ENCODE results near the gene C4A. TPM values are rescaled to one million over a fixed set of nuclear protein-coding genes. Genes with fewer than 3 reads are reported as not detected.
"Not testable (repeated sequence)": the region's sequence is repeated elsewhere in the genome, so short reads cannot be mapped to it uniquely, and the experiment has no call there.

The C4A gene
- polyA plus RNA-seq, 3 donors: 12.6 TPM; not detected in 2

DNA sequence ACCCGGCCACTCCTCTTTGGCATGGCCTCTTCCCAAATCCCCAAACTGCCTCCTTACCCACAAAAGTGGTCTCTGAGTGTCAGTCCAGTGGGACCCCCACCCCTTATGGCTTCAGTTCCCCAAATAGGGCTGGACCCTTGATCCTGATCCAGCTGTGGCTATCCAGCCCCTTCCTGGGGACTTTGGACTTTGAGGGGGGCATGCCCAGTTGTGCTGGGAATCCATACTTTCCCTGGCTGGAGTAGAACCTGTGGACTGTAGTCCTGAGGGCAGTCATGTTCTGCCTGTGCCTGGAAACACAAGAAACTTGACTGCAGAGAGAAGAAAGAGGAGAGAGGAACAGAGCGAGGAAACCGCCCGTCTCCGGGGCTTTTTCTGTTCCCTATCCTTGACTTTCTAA lies 55.3 kb downstream of the C4A start:
- H2AFZ ChIP-seq (ENCODE audit: insufficient read depth, low read depth, low read length, poor library complexity, severe bottlenecking); H3K27ac Mint-ChIP-seq; intact Hi-C loops (cut with micrococcal nuclease); H3K9me3 Mint-ChIP-seq; H3K4me3 ChIP-seq (replicated peaks in 1 of 3; ENCODE audit: low read depth in 2 of 3, low read length in 3 of 3); H3K9me3 ChIP-seq (replicated peaks in 1 of 2; ENCODE audit: control insufficient read depth in 1 of 2, insufficient read depth in 1 of 2, low read length in 2 of 2); H3K4me3 Mint-ChIP-seq; H3K36me3 Mint-ChIP-seq; H3K27me3 ChIP-seq (ENCODE audit: control insufficient read depth in 2 of 2, insufficient read depth in 2 of 2, low read length in 2 of 2); H3K79me2 ChIP-seq (ENCODE audit: insufficient read depth, low read length); H3K27me3 Mint-ChIP-seq (ENCODE audit: low read depth in 3 of 3); H3K4me1 Mint-ChIP-seq; H4K20me1 ChIP-seq (ENCODE audit: insufficient read depth, low read length); H3K4me2 ChIP-seq (replicated peaks; ENCODE audit: extremely low read depth, low read length, poor library complexity, severe bottlenecking); H3K27ac ChIP-seq (ENCODE audit: low read depth in 1 of 2, low read length in 2 of 2); H3K9ac ChIP-seq (ENCODE audit: insufficient read depth, low read length, poor library complexity, severe bottlenecking); H3K4me1 ChIP-seq (ENCODE audit: control insufficient read depth in 1 of 2, insufficient read depth in 2 of 2, low read length in 2 of 2); DNase-seq; H3K36me3 ChIP-seq (replicated peaks in 1 of 2; ENCODE audit: control insufficient read depth in 1 of 2, insufficient read depth in 2 of 2, low read length in 2 of 2): not testable (repeated sequence)
- WGBS (ENCODE audit: insufficient coverage): no CpG with 5 or more reads among the region's 5 CpGs

DNA sequence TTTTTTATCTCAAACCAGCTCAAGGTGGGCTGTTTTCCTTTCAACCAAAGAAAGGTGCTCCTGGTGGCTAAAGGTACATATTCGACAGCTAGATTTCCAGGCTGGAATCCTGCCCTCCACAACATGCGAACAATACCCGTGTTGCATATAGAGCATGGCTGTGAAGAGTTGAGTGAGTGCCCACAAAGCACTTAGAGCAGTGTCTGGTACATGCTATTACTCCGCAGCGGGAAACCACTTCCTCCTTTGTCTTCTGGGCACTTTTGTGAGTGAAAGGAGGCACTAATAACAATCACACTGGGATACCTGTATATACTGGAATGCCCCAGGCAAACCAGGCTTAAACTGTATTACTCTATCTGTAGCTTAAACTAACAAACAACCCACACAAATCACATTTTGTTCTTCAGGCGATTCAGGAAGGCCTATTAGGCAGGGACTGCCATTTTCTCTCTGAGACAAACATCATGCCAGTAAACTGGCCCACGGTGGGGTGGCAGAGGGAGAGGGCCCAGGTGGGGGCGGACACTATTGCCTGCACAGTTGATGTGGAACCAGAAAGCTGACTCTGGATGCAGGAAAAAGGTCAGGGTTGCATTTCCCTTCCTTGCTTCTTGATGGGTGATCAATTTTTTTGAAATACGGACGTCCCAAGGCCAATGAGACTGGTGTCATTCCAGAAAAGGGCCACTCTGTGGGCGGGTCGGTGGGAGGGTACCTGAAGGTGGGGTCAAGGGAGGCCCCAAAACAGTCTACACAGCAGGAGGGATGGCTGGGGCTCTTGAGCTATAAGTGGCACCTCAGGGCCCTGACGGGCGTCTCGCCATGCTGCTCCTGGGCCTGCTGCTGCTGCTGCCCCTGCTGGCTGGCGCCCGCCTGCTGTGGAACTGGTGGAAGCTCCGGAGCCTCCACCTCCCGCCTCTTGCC lies 56.0 kb downstream of the C4A start, which contains the start of gene CYP21A2:
CYP21A2 (plus strand) TSS at position 818 of the 927 bp plus-strand sequence; CDS start at position 826, 8 bp downstream.
- DNase-seq; H2AFZ ChIP-seq (ENCODE audit: insufficient read depth, low read depth, low read length, poor library complexity, severe bottlenecking); H3K9ac ChIP-seq (ENCODE audit: insufficient read depth, low read length, poor library complexity, severe bottlenecking); intact Hi-C loops (cut with micrococcal nuclease); H4K20me1 ChIP-seq (ENCODE audit: insufficient read depth, low read length); H3K4me3 Mint-ChIP-seq; H3K4me3 ChIP-seq (replicated peaks in 1 of 3; ENCODE audit: low read depth in 2 of 3, low read length in 3 of 3); H3K36me3 ChIP-seq (replicated peaks in 1 of 2; ENCODE audit: control insufficient read depth in 1 of 2, insufficient read depth in 2 of 2, low read length in 2 of 2); H3K4me1 ChIP-seq (ENCODE audit: control insufficient read depth in 1 of 2, insufficient read depth in 2 of 2, low read length in 2 of 2); H3K9me3 ChIP-seq (replicated peaks in 1 of 2; ENCODE audit: control insufficient read depth in 1 of 2, insufficient read depth in 1 of 2, low read length in 2 of 2); H3K79me2 ChIP-seq (ENCODE audit: insufficient read depth, low read length); H3K27me3 ChIP-seq (ENCODE audit: control insufficient read depth in 2 of 2, insufficient read depth in 2 of 2, low read length in 2 of 2); H3K27ac Mint-ChIP-seq; H3K4me1 Mint-ChIP-seq; H3K36me3 Mint-ChIP-seq; H3K9me3 Mint-ChIP-seq; H3K27ac ChIP-seq (ENCODE audit: low read depth in 1 of 2, low read length in 2 of 2); H3K27me3 Mint-ChIP-seq (ENCODE audit: low read depth in 3 of 3); H3K4me2 ChIP-seq (replicated peaks; ENCODE audit: extremely low read depth, low read length, poor library complexity, severe bottlenecking): not testable (repeated sequence)
- 87% methylated on average over 9 of the region's 19 CpGs for WGBS (ENCODE audit: insufficient coverage)

DNA sequence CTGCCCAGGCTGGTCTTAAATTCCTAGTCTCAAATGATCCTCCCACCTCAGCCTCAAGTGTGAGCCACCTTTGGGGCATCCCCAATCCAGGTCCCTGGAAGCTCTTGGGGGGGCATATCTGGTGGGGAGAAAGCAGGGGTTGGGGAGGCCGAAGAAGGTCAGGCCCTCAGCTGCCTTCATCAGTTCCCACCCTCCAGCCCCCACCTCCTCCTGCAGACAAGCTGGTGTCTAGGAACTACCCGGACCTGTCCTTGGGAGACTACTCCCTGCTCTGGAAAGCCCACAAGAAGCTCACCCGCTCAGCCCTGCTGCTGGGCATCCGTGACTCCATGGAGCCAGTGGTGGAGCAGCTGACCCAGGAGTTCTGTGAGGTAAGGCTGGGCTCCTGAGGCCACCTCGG lies 57.0 kb downstream of the C4A start:
- H2AFZ ChIP-seq (ENCODE audit: insufficient read depth, low read depth, low read length, poor library complexity, severe bottlenecking); H3K27me3 ChIP-seq (ENCODE audit: control insufficient read depth in 2 of 2, insufficient read depth in 2 of 2, low read length in 2 of 2); H3K36me3 ChIP-seq (replicated peaks in 1 of 2; ENCODE audit: control insufficient read depth in 1 of 2, insufficient read depth in 2 of 2, low read length in 2 of 2); H3K9ac ChIP-seq (ENCODE audit: insufficient read depth, low read length, poor library complexity, severe bottlenecking); H3K4me3 Mint-ChIP-seq; H3K27me3 Mint-ChIP-seq (ENCODE audit: low read depth in 3 of 3); H3K36me3 Mint-ChIP-seq; H3K27ac Mint-ChIP-seq; H3K79me2 ChIP-seq (ENCODE audit: insufficient read depth, low read length); DNase-seq; H3K9me3 Mint-ChIP-seq; H3K4me1 Mint-ChIP-seq; H4K20me1 ChIP-seq (ENCODE audit: insufficient read depth, low read length); H3K4me1 ChIP-seq (ENCODE audit: control insufficient read depth in 1 of 2, insufficient read depth in 2 of 2, low read length in 2 of 2); H3K4me2 ChIP-seq (replicated peaks; ENCODE audit: extremely low read depth, low read length, poor library complexity, severe bottlenecking); H3K4me3 ChIP-seq (replicated peaks in 1 of 3; ENCODE audit: low read depth in 2 of 3, low read length in 3 of 3); H3K27ac ChIP-seq (ENCODE audit: low read depth in 1 of 2, low read length in 2 of 2); intact Hi-C loops (cut with micrococcal nuclease); H3K9me3 ChIP-seq (replicated peaks in 1 of 2; ENCODE audit: control insufficient read depth in 1 of 2, insufficient read depth in 1 of 2, low read length in 2 of 2): not testable (repeated sequence)
- WGBS (ENCODE audit: insufficient coverage): no CpG with 5 or more reads among the region's 5 CpGs

DNA sequence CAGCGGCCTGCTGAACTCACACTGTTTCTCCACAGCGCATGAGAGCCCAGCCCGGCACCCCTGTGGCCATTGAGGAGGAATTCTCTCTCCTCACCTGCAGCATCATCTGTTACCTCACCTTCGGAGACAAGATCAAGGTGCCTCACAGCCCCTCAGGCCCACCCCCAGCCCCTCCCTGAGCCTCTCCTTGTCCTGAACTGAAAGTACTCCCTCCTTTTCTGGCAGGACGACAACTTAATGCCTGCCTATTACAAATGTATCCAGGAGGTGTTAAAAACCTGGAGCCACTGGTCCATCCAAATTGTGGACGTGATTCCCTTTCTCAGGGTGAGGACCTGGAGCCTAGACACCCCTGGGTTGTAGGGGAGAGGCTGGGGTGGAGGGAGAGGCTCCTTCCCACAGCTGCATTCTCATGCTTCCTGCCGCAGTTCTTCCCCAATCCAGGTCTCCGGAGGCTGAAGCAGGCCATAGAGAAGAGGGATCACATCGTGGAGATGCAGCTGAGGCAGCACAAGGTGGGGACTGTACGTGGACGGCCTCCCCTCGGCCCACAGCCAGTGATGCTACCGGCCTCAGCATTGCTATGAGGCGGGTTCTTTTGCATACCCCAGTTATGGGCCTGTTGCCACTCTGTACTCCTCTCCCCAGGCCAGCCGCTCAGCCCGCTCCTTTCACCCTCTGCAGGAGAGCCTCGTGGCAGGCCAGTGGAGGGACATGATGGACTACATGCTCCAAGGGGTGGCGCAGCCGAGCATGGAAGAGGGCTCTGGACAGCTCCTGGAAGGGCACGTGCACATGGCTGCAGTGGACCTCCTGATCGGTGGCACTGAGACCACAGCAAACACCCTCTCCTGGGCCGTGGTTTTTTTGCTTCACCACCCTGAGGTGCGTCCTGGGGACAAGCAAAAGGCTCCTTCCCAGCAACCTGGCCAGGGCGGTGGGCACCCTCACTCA lies 57.7 kb downstream of the C4A start:
- H3K4me1 ChIP-seq (ENCODE audit: control insufficient read depth in 1 of 2, insufficient read depth in 2 of 2, low read length in 2 of 2); H3K27ac ChIP-seq (ENCODE audit: low read depth in 1 of 2, low read length in 2 of 2); H3K27me3 ChIP-seq (ENCODE audit: control insufficient read depth in 2 of 2, insufficient read depth in 2 of 2, low read length in 2 of 2); H3K27me3 Mint-ChIP-seq (ENCODE audit: low read depth in 3 of 3); H3K79me2 ChIP-seq (ENCODE audit: insufficient read depth, low read length); DNase-seq; H3K9ac ChIP-seq (ENCODE audit: insufficient read depth, low read length, poor library complexity, severe bottlenecking); H3K9me3 ChIP-seq (replicated peaks in 1 of 2; ENCODE audit: control insufficient read depth in 1 of 2, insufficient read depth in 1 of 2, low read length in 2 of 2); intact Hi-C loops (cut with micrococcal nuclease); H3K27ac Mint-ChIP-seq; H3K4me2 ChIP-seq (replicated peaks; ENCODE audit: extremely low read depth, low read length, poor library complexity, severe bottlenecking); H2AFZ ChIP-seq (ENCODE audit: insufficient read depth, low read depth, low read length, poor library complexity, severe bottlenecking); H4K20me1 ChIP-seq (ENCODE audit: insufficient read depth, low read length); H3K4me3 Mint-ChIP-seq; H3K4me3 ChIP-seq (replicated peaks in 1 of 3; ENCODE audit: low read depth in 2 of 3, low read length in 3 of 3); H3K9me3 Mint-ChIP-seq; H3K4me1 Mint-ChIP-seq; H3K36me3 ChIP-seq (replicated peaks in 1 of 2; ENCODE audit: control insufficient read depth in 1 of 2, insufficient read depth in 2 of 2, low read length in 2 of 2); H3K36me3 Mint-ChIP-seq: not testable (repeated sequence)
- 78% methylated on average over 12 of the region's 24 CpGs for WGBS (ENCODE audit: insufficient coverage)

All from CD14-positive monocyte (primary cell).